ENCODE data around the gene DISC1. TPM values are rescaled to one million over a fixed set of nuclear protein-coding genes. Genes with fewer than 3 reads are reported as not detected.

DISC1 gene
- total and polyA plus RNA-seq, 2 donors (not counting 3 experiments of a cell fraction or from before 2014, with no cell fraction given), result 3.3 to 14.7 TPM

GRCh38 chr1:231972111-231972445 is 345.5 kb downstream of the DISC1 start:
- peak overlapping the region; percentile 59 for H3K27ac ChIP-seq (ENCODE audit: insufficient read depth, low read depth, low read length)

More at GRCh38 chr1:231972111-231972445, 345.5 kb downstream of the DISC1 start:
- ChIA-PET CTCF (interaction anchor here (0.9 to 2.5 kb wide), 10 partner anchors 9 to 657 kb away, joined by 3 to 14 read pairs (median 3); partner anchors contain the start of gene SIPA1L2), POLR2A (interaction anchor here (1.6 kb wide), 1 partner anchor 18 kb away, joined by 5 read pairs; no protein-coding TSS in a partner anchor)
- Histone ChIP-seq H4K20me1 (replicated peaks; ENCODE audit: control insufficient read depth, extremely low read depth, insufficient read depth, low read length) (no peaks in the 10 kb centered on the region), H3K9ac (replicated peaks; ENCODE audit: extremely low read depth, insufficient read depth, low read length) (peak overlapping the region; percentile 37), H2AFZ (ENCODE audit: low read depth, low read length) (peak overlapping the region; percentile 16), H3K9me1 (replicated peaks; ENCODE audit: control insufficient read depth, extremely low read depth, insufficient read depth, low read length) (no peaks in the 10 kb centered on the region), H3K4me3 (replicated peaks in 1 of 3; ENCODE audit: insufficient read depth in 1 of 3, low read depth in 1 of 3, low read length in 3 of 3) (peak overlapping the region in 1 of 3 experiments; percentile 46), H3K9me3 (replicated peaks; ENCODE audit: control insufficient read depth, insufficient read depth, low read length) (no peaks in the 10 kb centered on the region), H3K4me1 (ENCODE audit: control insufficient read depth, extremely low read depth, insufficient read depth, low read length) (peaks cover 17% of the 10 kb centered on the region), H3K4me2 (ENCODE audit: insufficient read depth, low read length) (peak overlapping the region; percentile 66), H3K79me2 (ENCODE audit: control insufficient read depth, insufficient read depth, low read length) (no peaks in the 10 kb centered on the region), H3K36me3 (ENCODE audit: control insufficient read depth in 2 of 2, extremely low read depth in 1 of 2, insufficient read depth in 2 of 2, low read length in 2 of 2) (no peaks in the 10 kb centered on the region), H3K27me3 (ENCODE audit: control insufficient read depth in 2 of 2, insufficient read depth in 2 of 2, low read length in 2 of 2) (no peaks in the 10 kb centered on the region)
- DNase-seq (ENCODE audit: low read depth, low spot score), result no peak
- intact Hi-C loops (cut with micrococcal nuclease) (loop anchor here (5.0 kb wide), 1 partner anchor 105 kb away; no protein-coding TSS in a partner anchor), dilution Hi-C loops (cut with MboI; ENCODE audit: extremely low pct_ligation_motif_present, low sequenced_read_pairs) (no loop called here)
- no peak for FAIRE-seq
- TF ChIP-seq JUN (IDR thresholded peaks at IDR 0.05; ENCODE audit: borderline replicate concordance, insufficient read depth, insufficient read length, low read depth), result no peak
- TF ChIP-seq MAX (IDR thresholded peaks at IDR 0.05; ENCODE audit: insufficient read depth, insufficient read length), result no peak
- no peak for TF ChIP-seq EZH2 (IDR thresholded peaks at IDR 0.05; ENCODE audit: borderline replicate concordance, low read depth, low read length, severe bottlenecking)
- no peak for TF ChIP-seq POLR2AphosphoS5 (IDR thresholded peaks at IDR 0.05; ENCODE audit: insufficient read depth, low read depth, low read length)
- TF ChIP-seq POLR2A (IDR thresholded peaks at IDR 0.05; ENCODE audit: low read depth, low read length), result no peak
- TF ChIP-seq MYC (IDR thresholded peaks at IDR 0.05; ENCODE audit: low read depth, low read length), result no peak
- no peak for TF ChIP-seq FOS (IDR thresholded peaks at IDR 0.05; ENCODE audit: borderline replicate concordance, insufficient read depth, low read length)
- TF ChIP-seq CTCF (IDR thresholded peaks at IDR 0.05; ENCODE audit: extremely low read depth in 1 of 2, insufficient read depth in 1 of 2, low read depth in 1 of 2, low read length in 2 of 2), result no peak
- no peak for TF ChIP-seq GATA2 (IDR thresholded peaks at IDR 0.05; ENCODE audit: insufficient read depth, insufficient read length, low read depth, low read length)
- no TSS peak for BruUV-seq (replicated peaks)
